ENCODE data around the gene DCTPP1. TPM values are rescaled to one million over a fixed set of nuclear protein-coding genes. Genes with fewer than 3 reads are reported as not detected.
A peak's percentile ranks its signal among the peaks of the same experiment; 100 is the strongest.

DCTPP1 gene
- total and polyA plus RNA-seq, 2 of the 13 experiments (the other 11 are each of a cell fraction or from before 2014, with no cell fraction given): 54.8 to 74.4 TPM

GRCh38 chr16:30429678-30430427, at the start of gene DCTPP1 (continued):
- no peak for TF ChIP-seq FIP1L1 (IDR thresholded peaks at IDR 0.05; ENCODE audit: borderline replicate concordance, insufficient read depth, low read depth, low read length)
- no peak for TF ChIP-seq NFRKB (IDR thresholded peaks at IDR 0.05)
- TF ChIP-seq RBFOX2 (IDR thresholded peaks at IDR 0.05; ENCODE audit: low read depth, low read length): peak; percentile 82
- TF ChIP-seq NR2F1 (CRISPR knock-in tag; IDR thresholded peaks at IDR 0.05): peak; percentile 45 to 59; a peak in 2 of 4 replicates
- peak; percentile 82 for TF ChIP-seq MXD4 (CRISPR knock-in tag; IDR thresholded peaks at IDR 0.05)
- peak; percentile 55 for TF ChIP-seq ZNF781 (CRISPR knock-in tag; IDR thresholded peaks at IDR 0.05; ENCODE audit: borderline replicate concordance, not compliant biosample characterization)
- TF ChIP-seq ARNT2 (CRISPR knock-in tag; IDR thresholded peaks at IDR 0.05; ENCODE audit: low read depth): peak; percentile 70; the same call in 1 of the 2 replicates
- TF ChIP-seq FOSL2 (CRISPR knock-in tag; IDR thresholded peaks at IDR 0.05): peak; percentile 61
- TF ChIP-seq KMT2A (CRISPR knock-in tag; IDR thresholded peaks at IDR 0.05): 0 out of 2 replicates have a peak, but pooled peaks have one; percentile 73
- TF ChIP-seq ZNF576 (CRISPR knock-in tag; IDR thresholded peaks at IDR 0.05): peak; percentile 81; the same call in 1 of the 2 replicates
- peak; percentile 70 for TF ChIP-seq SIN3B (IDR thresholded peaks at IDR 0.05; ENCODE audit: low read length)
- peak; percentile 90 for TF ChIP-seq ZNF142 (CRISPR knock-in tag; IDR thresholded peaks at IDR 0.05)
- peak; percentile 76 for TF ChIP-seq DMAP1 (CRISPR knock-in tag; IDR thresholded peaks at IDR 0.05)
- TF ChIP-seq NFE2 (CRISPR knock-in tag; IDR thresholded peaks at IDR 0.05): no peak
- TF ChIP-seq FOXC1 (CRISPR knock-in tag; IDR thresholded peaks at IDR 0.05; ENCODE audit: borderline replicate concordance): no peak
- peak; percentile 33 for TF ChIP-seq FOXA3 (CRISPR knock-in tag; IDR thresholded peaks at IDR 0.05)
- peak; percentile 98 for TF ChIP-seq ZFY (CRISPR knock-in tag; IDR thresholded peaks at IDR 0.05)
- TF ChIP-seq ZMAT5 (CRISPR knock-in tag; IDR thresholded peaks at IDR 0.05; ENCODE audit: borderline replicate concordance, low read depth): no peak
- TF ChIP-seq ZNF230 (CRISPR knock-in tag; IDR thresholded peaks at IDR 0.05): peak; percentile 52; the same call in 1 of the 2 replicates
- TF ChIP-seq THYN1 (CRISPR knock-in tag; IDR thresholded peaks at IDR 0.05; ENCODE audit: borderline replicate concordance, low read depth): peak; percentile 96; the same call in 1 of the 2 replicates
- TF ChIP-seq ZGPAT (CRISPR knock-in tag; IDR thresholded peaks at IDR 0.05): peak; percentile 84
- TF ChIP-seq ZNF83 (CRISPR knock-in tag; IDR thresholded peaks at IDR 0.05; ENCODE audit: borderline replicate concordance): no peak
- peak; percentile 93 for TF ChIP-seq ZEB1 (IDR thresholded peaks at IDR 0.05; ENCODE audit: insufficient replicate concordance, low read depth)

Measured in HepG2 (cell line).